Measurements from ENCODE around the gene USF1.
"Not testable (repeated sequence)": the region's sequence is repeated elsewhere in the genome, so short reads cannot be mapped to it uniquely, and the experiment has no call there.

The USF1 gene

GRCh38 chr1:161076410-161076809 is 30.6 kb upstream of the USF1 start:
- Histone ChIP-seq H3K36me3 (ENCODE audit: insufficient read depth, low read depth, low read length) (no peaks in the 10 kb centered on the region), H3K4me3 (ENCODE audit: low read length) (no peak overlapping the region), H3K9ac (ENCODE audit: low read depth, low read length) (no peak overlapping the region; the same call in 1 of the 2 replicates), H3K4me1 (ENCODE audit: insufficient read depth, low read length) (0 out of 2 replicates have a peak, but pooled peaks cover 4% of the 10 kb centered on the region), H3K27ac (ENCODE audit: low read length) (no peak overlapping the region), H3K9me3 (ENCODE audit: insufficient read depth, low read depth, low read length) (no peaks in the 10 kb centered on the region), H3K27me3 (ENCODE audit: insufficient read depth, low read length) (no peaks in the 10 kb centered on the region)

GRCh38 chr1:161074676-161075368 is 29.0 kb upstream of the USF1 start:
- Histone ChIP-seq H3K27me3 (ENCODE audit: insufficient read depth, low read length) (no peaks in the 10 kb centered on the region), H3K4me1 (ENCODE audit: insufficient read depth, low read length) (no peaks in the 10 kb centered on the region), H3K27ac (ENCODE audit: low read length) (no peak overlapping the region), H3K9ac (ENCODE audit: low read depth, low read length) (no peak overlapping the region), H3K9me3 (ENCODE audit: insufficient read depth, low read depth, low read length) (no peaks in the 10 kb centered on the region), H3K4me3 (ENCODE audit: low read length) (no peak overlapping the region), H3K36me3 (ENCODE audit: insufficient read depth, low read depth, low read length) (no peaks in the 10 kb centered on the region)

GRCh38 chr1:161073474-161074121 is 27.8 kb upstream of the USF1 start:
- no peaks in the 10 kb centered on the region for H3K36me3 ChIP-seq (ENCODE audit: insufficient read depth, low read depth, low read length)
- no peak overlapping the region for H3K9ac ChIP-seq (ENCODE audit: low read depth, low read length)
- H3K4me3 ChIP-seq (ENCODE audit: low read length) = no peak overlapping the region
- H3K27ac ChIP-seq (ENCODE audit: low read length) = no peak overlapping the region
- no peaks in the 10 kb centered on the region for H3K27me3 ChIP-seq (ENCODE audit: insufficient read depth, low read length)
- no peaks in the 10 kb centered on the region for H3K9me3 ChIP-seq (ENCODE audit: insufficient read depth, low read depth, low read length)
- H3K4me1 ChIP-seq (ENCODE audit: insufficient read depth, low read length) = no peaks in the 10 kb centered on the region

GRCh38 chr1:161072751-161073449 is 27.1 kb upstream of the USF1 start:
- Histone ChIP-seq H3K36me3 (ENCODE audit: insufficient read depth, low read depth, low read length) (no peaks in the 10 kb centered on the region), H3K4me3 (ENCODE audit: low read length) (no peak overlapping the region), H3K9me3 (ENCODE audit: insufficient read depth, low read depth, low read length) (no peaks in the 10 kb centered on the region), H3K27me3 (ENCODE audit: insufficient read depth, low read length) (no peaks in the 10 kb centered on the region), H3K9ac (ENCODE audit: low read depth, low read length) (no peak overlapping the region), H3K27ac (ENCODE audit: low read length) (no peak overlapping the region), H3K4me1 (ENCODE audit: insufficient read depth, low read length) (no peaks in the 10 kb centered on the region)

GRCh38 chr1:161071886-161072371 is 26.2 kb upstream of the USF1 start:
- Histone ChIP-seq H3K9me3 (ENCODE audit: insufficient read depth, low read depth, low read length) (no peaks in the 10 kb centered on the region), H3K4me3 (ENCODE audit: low read length) (no peak overlapping the region), H3K9ac (ENCODE audit: low read depth, low read length) (no peak overlapping the region), H3K36me3 (ENCODE audit: insufficient read depth, low read depth, low read length) (no peaks in the 10 kb centered on the region), H3K4me1 (ENCODE audit: insufficient read depth, low read length) (no peaks in the 10 kb centered on the region), H3K27me3 (ENCODE audit: insufficient read depth, low read length) (no peaks in the 10 kb centered on the region), H3K27ac (ENCODE audit: low read length) (no peak overlapping the region)

GRCh38 chr1:161070761-161071160 is 25.0 kb upstream of the USF1 start:
- H3K27ac ChIP-seq (ENCODE audit: low read length) = no peak overlapping the region
- no peaks in the 10 kb centered on the region for H3K27me3 ChIP-seq (ENCODE audit: insufficient read depth, low read length)
- no peaks in the 10 kb centered on the region for H3K36me3 ChIP-seq (ENCODE audit: insufficient read depth, low read depth, low read length)
- H3K9me3 ChIP-seq (ENCODE audit: insufficient read depth, low read depth, low read length) = no peaks in the 10 kb centered on the region
- H3K9ac ChIP-seq (ENCODE audit: low read depth, low read length) = no peak overlapping the region
- no peak overlapping the region for H3K4me3 ChIP-seq (ENCODE audit: low read length)
- H3K4me1 ChIP-seq (ENCODE audit: insufficient read depth, low read length) = no peaks in the 10 kb centered on the region

GRCh38 chr1:161069731-161070270 is 24.0 kb upstream of the USF1 start, which contains the start of gene ARHGAP30:
Gene ARHGAP30 (minus strand): TSS chr1:161069891. CDS start chr1:161069624, 267 bp downstream.
- Histone ChIP-seq H3K9me3 (ENCODE audit: insufficient read depth, low read depth, low read length) (no peaks in the 10 kb centered on the region), H3K27me3 (ENCODE audit: insufficient read depth, low read length) (no peaks in the 10 kb centered on the region), H3K4me1 (ENCODE audit: insufficient read depth, low read length) (no peaks in the 10 kb centered on the region), H3K36me3 (ENCODE audit: insufficient read depth, low read depth, low read length) (no peaks in the 10 kb centered on the region), H3K27ac (ENCODE audit: low read length) (no peak within 1 kb of the TSS), H3K9ac (ENCODE audit: low read depth, low read length) (no peak within 1 kb of the TSS), H3K4me3 (ENCODE audit: low read length) (no peak within 1 kb of the TSS)

GRCh38 chr1:161069241-161069640 is 23.5 kb upstream of the USF1 start:
- Histone ChIP-seq H3K27me3 (ENCODE audit: insufficient read depth, low read length) (no peaks in the 10 kb centered on the region), H3K9ac (ENCODE audit: low read depth, low read length) (no peak overlapping the region), H3K27ac (ENCODE audit: low read length) (no peak overlapping the region), H3K36me3 (ENCODE audit: insufficient read depth, low read depth, low read length) (no peaks in the 10 kb centered on the region), H3K4me3 (ENCODE audit: low read length) (no peak overlapping the region), H3K9me3 (ENCODE audit: insufficient read depth, low read depth, low read length) (no peaks in the 10 kb centered on the region), H3K4me1 (ENCODE audit: insufficient read depth, low read length) (no peaks in the 10 kb centered on the region; the same call in 1 of the 2 replicates)

GRCh38 chr1:161068306-161069234 is 22.8 kb upstream of the USF1 start:
- Histone ChIP-seq H3K9ac (ENCODE audit: low read depth, low read length) (no peak overlapping the region), H3K36me3 (ENCODE audit: insufficient read depth, low read depth, low read length) (no peaks in the 10 kb centered on the region), H3K27ac (ENCODE audit: low read length) (no peak overlapping the region), H3K27me3 (ENCODE audit: insufficient read depth, low read length) (no peaks in the 10 kb centered on the region), H3K4me3 (ENCODE audit: low read length) (no peak overlapping the region), H3K4me1 (ENCODE audit: insufficient read depth, low read length) (no peaks in the 10 kb centered on the region; the same call in none of the 2 replicates), H3K9me3 (ENCODE audit: insufficient read depth, low read depth, low read length) (no peaks in the 10 kb centered on the region)

GRCh38 chr1:161066694-161067093 is 20.9 kb upstream of the USF1 start:
- Histone ChIP-seq H3K4me3 (ENCODE audit: low read length) (no peak overlapping the region), H3K36me3 (ENCODE audit: insufficient read depth, low read depth, low read length) (no peaks in the 10 kb centered on the region), H3K27ac (ENCODE audit: low read length) (no peak overlapping the region), H3K27me3 (ENCODE audit: insufficient read depth, low read length) (no peaks in the 10 kb centered on the region), H3K4me1 (ENCODE audit: insufficient read depth, low read length) (no peaks in the 10 kb centered on the region; the same call in none of the 2 replicates), H3K9me3 (ENCODE audit: insufficient read depth, low read depth, low read length) (no peaks in the 10 kb centered on the region), H3K9ac (ENCODE audit: low read depth, low read length) (no peak overlapping the region)

GRCh38 chr1:161065681-161066080 is 19.9 kb upstream of the USF1 start:
- H3K4me1 ChIP-seq (ENCODE audit: insufficient read depth, low read length); H3K4me3 ChIP-seq (ENCODE audit: low read length); H3K36me3 ChIP-seq (ENCODE audit: insufficient read depth, low read depth, low read length): not testable (repeated sequence)

More at GRCh38 chr1:161065681-161066080, 19.9 kb upstream of the USF1 start:
- H3K27me3 ChIP-seq (ENCODE audit: insufficient read depth, low read length); H3K9ac ChIP-seq (ENCODE audit: low read depth, low read length); H3K27ac ChIP-seq (ENCODE audit: low read length); H3K9me3 ChIP-seq (ENCODE audit: insufficient read depth, low read depth, low read length): not testable (repeated sequence)
